ENCODE measurements around the gene NDUFA11. TPM values are rescaled to one million over a fixed set of nuclear protein-coding genes. Genes with fewer than 3 reads are reported as not detected.
A peak's percentile ranks its signal among the peaks of the same experiment; 100 is the strongest.

The NDUFA11 gene
- polyA plus RNA-seq, 1 experiment: 168 TPM

GRCh38 chr19:5950741-5951140, 47.2 kb upstream of the NDUFA11 start:
- no peaks in the 10 kb centered on the region for H3K9me3 ChIP-seq (ENCODE audit: control insufficient read depth, insufficient read depth, low read length)
- no peaks in the 10 kb centered on the region for H3K27me3 ChIP-seq (ENCODE audit: control insufficient read depth, insufficient read depth, low read length)
- no peak overlapping the region for H3K4me3 ChIP-seq (ENCODE audit: low read depth, low read length)
- no peak for DNase-seq (ENCODE audit: low read depth, low spot score)
- POLR2A ChIA-PET: no interaction called here
- CTCF ChIA-PET: interaction anchor here (0.7 to 12.8 kb wide), 5 partner anchors 16 to 544 kb away, joined by 3 to 72 read pairs (median 4); partner anchors contain the start of gene NRTN
- H3K27ac ChIP-seq (ENCODE audit: low read depth, low read length): no peak overlapping the region
- TF ChIP-seq CTCF (IDR thresholded peaks at IDR 0.05; ENCODE audit: low read depth, low read length): no peak

GRCh38 chr19:5949792-5950305, 46.3 kb upstream of the NDUFA11 start:
- no peak overlapping the region for H3K4me3 ChIP-seq (ENCODE audit: low read depth, low read length)
- no peaks in the 10 kb centered on the region for H3K27me3 ChIP-seq (ENCODE audit: control insufficient read depth, insufficient read depth, low read length)
- TF ChIP-seq CTCF (IDR thresholded peaks at IDR 0.05; ENCODE audit: low read depth, low read length): no peak
- no peaks in the 10 kb centered on the region for H3K9me3 ChIP-seq (ENCODE audit: control insufficient read depth, insufficient read depth, low read length)
- peak overlapping the region; percentile 11 for H3K27ac ChIP-seq (ENCODE audit: low read depth, low read length)
- ChIA-PET POLR2A (no interaction called here), CTCF (interaction anchor here (3.8 to 12.8 kb wide), 2 partner anchors 17 to 146 kb away, joined by 12 to 72 read pairs; no protein-coding TSS in a partner anchor)
- DNase-seq (ENCODE audit: low read depth, low spot score): no peak

- no peak for DNase-seq (ENCODE audit: low read depth, low spot score)
- Histone ChIP-seq H3K27ac (ENCODE audit: low read depth, low read length) (peak overlapping the region; percentile 21), H3K9me3 (ENCODE audit: control insufficient read depth, insufficient read depth, low read length) (no peaks in the 10 kb centered on the region; the same call in 1 of the 2 replicates), H3K27me3 (ENCODE audit: control insufficient read depth, insufficient read depth, low read length) (no peaks in the 10 kb centered on the region), H3K4me3 (ENCODE audit: low read depth, low read length) (no peak overlapping the region)
- no peak for TF ChIP-seq CTCF (IDR thresholded peaks at IDR 0.05; ENCODE audit: low read depth, low read length)
- POLR2A ChIA-PET: interaction anchor here (2.5 kb wide), 1 partner anchor 13 kb away, joined by 11 read pairs; no protein-coding TSS in a partner anchor
- CTCF ChIA-PET: interaction anchor here (1.2 to 12.8 kb wide), 3 partner anchors 18 to 145 kb away, joined by 3 to 72 read pairs (median 12); no protein-coding TSS in a partner anchor
Observed at GRCh38 chr19:5948752-5949564, 45.4 kb upstream of the NDUFA11 start.

GRCh38 chr19:5947435-5947834, 43.8 kb upstream of the NDUFA11 start:
- no peak for DNase-seq (ENCODE audit: low read depth, low spot score)
- no peaks in the 10 kb centered on the region for H3K27me3 ChIP-seq (ENCODE audit: control insufficient read depth, insufficient read depth, low read length)
- H3K9me3 ChIP-seq (ENCODE audit: control insufficient read depth, insufficient read depth, low read length): no peaks in the 10 kb centered on the region; the same call in 1 of the 2 replicates
- H3K4me3 ChIP-seq (ENCODE audit: low read depth, low read length): no peak overlapping the region
- ChIA-PET POLR2A (interaction anchor here (0.5 to 2.5 kb wide), 2 partner anchors 12 to 414 kb away, joined by 4 to 11 read pairs; partner anchors contain the start of gene CLPP), CTCF (interaction anchor here (0.6 to 12.8 kb wide), 6 partner anchors 20 to 391 kb away, joined by 3 to 72 read pairs (median 4); no protein-coding TSS in a partner anchor)
- peak overlapping the region; percentile 21 for H3K27ac ChIP-seq (ENCODE audit: low read depth, low read length)
- TF ChIP-seq CTCF (IDR thresholded peaks at IDR 0.05; ENCODE audit: low read depth, low read length): no peak
